GM23248 (cell line): ENCODE data around the gene NLRP9. TPM values are rescaled to one million over a fixed set of nuclear protein-coding genes. Genes with fewer than 3 reads are reported as not detected.

Experiments used
- DNase-seq: peaks from one replicate; pipeline ENCODE4 v3.0.0-alpha.2; 2015
- H2AFZ ChIP-seq: fragments of 200-600 bp; sonication (generic); 2 replicates; pipeline ENCODE4 v1.6.1; 2016; ENCODE audit warnings: antibody characterized with exemption
- H3F3A ChIP-seq: fragments of 200-600 bp; sonication (generic); 2 replicates; pipeline ENCODE4 v1.6.1; 2016; ENCODE audit warnings: mild to moderate bottlenecking, antibody characterized with exemption, mixed run types; ENCODE audit not compliant: insufficient read depth
- H3K27ac ChIP-seq: fragments of 200-600 bp; sonication (generic); 2 replicates; pipeline ENCODE4 v1.5.1; 2016; ENCODE audit warnings: mild to moderate bottlenecking
- H3K27me3 ChIP-seq: fragments of 200-600 bp; sonication (generic); replicated peaks from 2 replicates; pipeline ENCODE4 v1.6.1; 2016; ENCODE audit warnings: mild to moderate bottlenecking; ENCODE audit not compliant: insufficient read depth
- H3K36me3 ChIP-seq: fragments of 200-600 bp; sonication (generic); 2 replicates; pipeline ENCODE4 v1.6.1; 2016; ENCODE audit warnings: low read depth, mild to moderate bottlenecking
- H3K4me1 ChIP-seq: fragments of 200-600 bp; sonication (generic); 2 replicates; pipeline ENCODE4 v1.6.1; 2016; ENCODE audit warnings: mild to moderate bottlenecking; ENCODE audit not compliant: insufficient read depth
- H3K4me2 ChIP-seq: fragments of 200-600 bp; sonication (generic); one replicate; pipeline ENCODE4 v1.6.1; 2016; ENCODE audit warnings: mild to moderate bottlenecking; ENCODE audit not compliant: unreplicated experiment
- H3K4me3 ChIP-seq: fragments of 200-600 bp; sonication (generic); 2 replicates; pipeline ENCODE4 v1.5.1; 2016; ENCODE audit warnings: mild to moderate bottlenecking
- H3K79me2 ChIP-seq: fragments of 200-600 bp; sonication (generic); 2 replicates; pipeline ENCODE4 v1.6.1; 2016; ENCODE audit warnings: mild to moderate bottlenecking; ENCODE audit not compliant: insufficient read depth
- H3K9ac ChIP-seq: fragments of 200-600 bp; sonication (generic); 2 replicates; pipeline ENCODE4 v1.6.1; 2016; ENCODE audit warnings: mild to moderate bottlenecking
- H3K9me2 ChIP-seq: fragments of 200-600 bp; sonication (generic); 2 replicates; pipeline ENCODE4 v1.6.1; 2016; ENCODE audit warnings: mixed run types, mild to moderate bottlenecking, moderate library complexity; ENCODE audit not compliant: insufficient read depth
- H3K9me3 ChIP-seq: fragments of 200-600 bp; sonication (generic); one replicate; pipeline ENCODE4 v1.6.1; 2017; ENCODE audit warnings: low read depth
- H4K20me1 ChIP-seq: fragments of 200-600 bp; sonication (generic); 2 replicates; pipeline ENCODE4 v1.6.0; 2016; ENCODE audit not compliant: insufficient read depth
- EZH2 ChIP-seq: fragments of 200-600 bp; sonication (generic); IDR thresholded peaks from 2 replicates; pipeline ENCODE4 v1.6.1; 2018; ENCODE audit warnings: antibody characterized with exemption, mild to moderate bottlenecking; ENCODE audit not compliant: insufficient read depth, poor library complexity, severe bottlenecking
- EZH2phosphoT487 ChIP-seq: fragments of 200-600 bp; sonication (generic); IDR thresholded peaks from 2 replicates; pipeline ENCODE4 v1.6.1; 2018; ENCODE audit warnings: antibody characterized with exemption, moderate library complexity, mild to moderate bottlenecking, low read depth; ENCODE audit not compliant: insufficient read depth
- WGBS, 2 experiments: methylation state at CpG; one replicate each; pipeline ENCODE4 v1.1.6; 2015 to 2017; ENCODE audit warnings: low lambda C conversion rate in 2 of 2, low coverage in 1 of 2; ENCODE audit errors: missing lambda C conversion rate in 2 of 2; 5-methylcytosine and 5-hydroxymethylcytosine counted together
- in situ Hi-C: fragments of 300-500 bp; cut with MboI; formaldehyde crosslinking; loops from 2 replicates; pipeline ENCODE4 v1.15.0; 2020
- polyA plus RNA-seq: library from polyadenylated mRNA; unstranded; fragments of >200 nt; fragmentation: Nextera tagmentation; extraction: Ambion mirVana; gene quantifications from 2 replicates; pipeline ENCODE4 v1.2.1, GENCODE V29; 2016
- small RNA-seq: library from RNA; depleted of rRNA; stranded (forward); fragments of <200 nt; gene quantifications from one replicate; pipeline ENCODE3, GENCODE V24; 2014; ENCODE audit warnings: low read depth, low replicate concordance
- total RNA-seq: library from RNA; depleted of rRNA; stranded (reverse); fragments of >200 nt; shearing (Covaris generic); gene quantifications from 2 replicates; pipeline ENCODE4 v1.2.3, GENCODE V29; 2014; rRNA removed

The NLRP9 gene
- total and polyA plus RNA-seq, 2 experiments from 2014 or later = not detected

DNA sequence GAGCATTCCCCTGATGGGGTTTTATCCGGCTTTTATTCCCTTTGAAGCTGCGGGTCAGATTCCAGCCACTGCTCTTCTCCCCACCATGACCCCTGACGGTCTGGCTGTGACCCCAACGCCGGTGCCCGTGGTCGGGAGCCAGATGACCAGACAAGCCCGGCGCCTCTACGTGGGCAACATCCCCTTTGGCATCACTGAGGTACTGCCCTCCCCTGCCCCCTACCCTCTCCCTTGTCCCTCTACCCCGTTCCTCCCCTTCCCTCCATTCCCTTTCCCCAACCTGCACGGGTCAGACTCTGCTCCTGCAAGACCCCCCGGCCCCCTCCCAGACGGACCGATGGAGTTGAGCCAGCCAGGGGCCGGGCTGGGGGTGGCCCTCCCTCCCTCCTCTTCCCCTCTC lies 77.2 kb downstream of the NLRP9 start:
- no peaks in the 10 kb centered on the region for H3K27me3 ChIP-seq

DNA sequence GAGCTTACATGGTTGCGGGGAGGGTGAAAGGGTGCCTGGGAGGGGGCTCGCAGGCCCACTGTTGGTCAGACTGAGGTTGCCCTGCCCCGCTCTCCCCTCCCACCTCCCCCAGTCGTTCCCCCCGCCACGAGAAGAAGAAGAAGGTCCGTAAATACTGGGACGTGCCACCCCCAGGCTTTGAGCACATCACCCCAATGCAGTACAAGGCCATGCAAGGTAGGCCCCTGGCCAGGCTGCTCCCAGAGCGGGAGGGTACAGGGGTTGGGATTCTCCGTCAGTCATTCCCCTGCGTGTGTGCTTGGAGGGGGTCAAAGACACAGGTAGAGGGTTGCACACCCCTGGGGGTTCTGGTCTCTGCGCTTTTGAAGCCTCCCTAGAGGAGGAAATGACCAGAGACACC lies 77.8 kb downstream of the NLRP9 start:
- H3K27ac ChIP-seq = no peak overlapping the region
- no peak overlapping the region for H3K4me2 ChIP-seq
- no peak overlapping the region for H2AFZ ChIP-seq
- no peak for TF ChIP-seq EZH2phosphoT487
- TF ChIP-seq EZH2 = no peak
- H3K79me2 ChIP-seq = peaks cover 97% of the 10 kb centered on the region
- H3K4me3 ChIP-seq = no peak overlapping the region
- WGBS, 2 experiments = 84 to 90% methylated on average over 5 to 12 of the region's 12 CpGs
- H3K36me3 ChIP-seq = peaks cover 24% of the 10 kb centered on the region; the same call in 1 of the 2 replicates
- no peak overlapping the region for H3K9ac ChIP-seq
- in situ Hi-C loops = loop anchor here (25.0 kb wide), 1 partner anchor 1198 kb away; the partner anchor contains the start of genes CDC42EP5 and LENG9
- peaks cover 24% of the 10 kb centered on the region for H3K4me1 ChIP-seq
- H3K9me3 ChIP-seq = no peaks in the 10 kb centered on the region
- no peak for DNase-seq
- H3F3A ChIP-seq = peaks cover 8% of the 10 kb centered on the region
- peaks cover 37% of the 10 kb centered on the region; the same call in 1 of the 2 replicates for H4K20me1 ChIP-seq
- H3K9me2 ChIP-seq = no peaks in the 10 kb centered on the region
- no peaks in the 10 kb centered on the region for H3K27me3 ChIP-seq

More for the DNA sequence above, 77.2 kb downstream of the NLRP9 start:
- Histone ChIP-seq H4K20me1 (peaks cover 32% of the 10 kb centered on the region; the same call in 1 of the 2 replicates), H3K4me2 (no peak overlapping the region), H3K36me3 (peaks cover 24% of the 10 kb centered on the region; the same call in 1 of the 2 replicates), H3K27ac (no peak overlapping the region), H3F3A (peaks cover 8% of the 10 kb centered on the region), H2AFZ (no peak overlapping the region), H3K79me2 (peaks cover 97% of the 10 kb centered on the region), H3K4me3 (no peak overlapping the region), H3K9me3 (no peaks in the 10 kb centered on the region), H3K9me2 (no peaks in the 10 kb centered on the region), H3K4me1 (peaks cover 24% of the 10 kb centered on the region), H3K9ac (no peak overlapping the region)
- TF ChIP-seq EZH2 = no peak
- no peak for TF ChIP-seq EZH2phosphoT487
- in situ Hi-C loops = loop anchor here (25.0 kb wide), 1 partner anchor 1199 kb away; the partner anchor contains the start of genes CDC42EP5 and LENG9
- no peak for DNase-seq
- 74 to 84% methylated on average over 5 to 16 of the region's 16 CpGs for WGBS, 2 experiments

DNA sequence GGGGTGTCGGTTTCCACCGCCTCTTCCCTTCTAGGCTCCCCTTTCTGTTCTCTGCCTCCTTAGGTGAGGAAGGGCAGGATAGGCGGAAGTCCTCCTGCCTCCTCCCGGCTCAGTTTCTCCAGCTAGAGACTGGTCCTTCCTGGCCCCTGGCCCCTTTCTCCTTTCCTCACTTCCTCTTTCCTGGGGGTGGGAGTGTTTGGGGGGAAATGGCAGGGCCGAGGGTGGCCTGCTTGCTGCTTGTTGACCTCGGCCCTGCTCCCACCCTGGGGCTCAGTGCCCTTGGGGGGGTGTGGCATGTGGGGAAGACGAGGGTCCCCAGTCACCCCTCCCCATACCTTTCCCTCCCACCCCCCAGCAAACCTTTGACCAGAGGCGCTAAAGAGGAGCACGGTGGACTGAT lies 78.4 kb downstream of the NLRP9 start:
- Histone ChIP-seq H3K27ac (no peak overlapping the region), H2AFZ (no peak overlapping the region), H4K20me1 (peaks cover 37% of the 10 kb centered on the region; the same call in 1 of the 2 replicates), H3K79me2 (peaks cover 99% of the 10 kb centered on the region), H3K27me3 (no peaks in the 10 kb centered on the region), H3K9me2 (no peaks in the 10 kb centered on the region), H3K9ac (no peak overlapping the region), H3K9me3 (no peaks in the 10 kb centered on the region), H3K4me2 (no peak overlapping the region), H3K36me3 (peaks cover 24% of the 10 kb centered on the region; the same call in 1 of the 2 replicates), H3F3A (peaks cover 8% of the 10 kb centered on the region), H3K4me1 (peaks cover 24% of the 10 kb centered on the region), H3K4me3 (no peak overlapping the region)
- no peak for TF ChIP-seq EZH2phosphoT487
- TF ChIP-seq EZH2 = no peak
- no peak for DNase-seq
- in situ Hi-C loops = loop anchor here (25.0 kb wide), 1 partner anchor 1198 kb away; the partner anchor contains the start of genes CDC42EP5 and LENG9
- WGBS, 2 experiments = 85 to 88% methylated on average over 5 to 9 of the region's 9 CpGs

DNA sequence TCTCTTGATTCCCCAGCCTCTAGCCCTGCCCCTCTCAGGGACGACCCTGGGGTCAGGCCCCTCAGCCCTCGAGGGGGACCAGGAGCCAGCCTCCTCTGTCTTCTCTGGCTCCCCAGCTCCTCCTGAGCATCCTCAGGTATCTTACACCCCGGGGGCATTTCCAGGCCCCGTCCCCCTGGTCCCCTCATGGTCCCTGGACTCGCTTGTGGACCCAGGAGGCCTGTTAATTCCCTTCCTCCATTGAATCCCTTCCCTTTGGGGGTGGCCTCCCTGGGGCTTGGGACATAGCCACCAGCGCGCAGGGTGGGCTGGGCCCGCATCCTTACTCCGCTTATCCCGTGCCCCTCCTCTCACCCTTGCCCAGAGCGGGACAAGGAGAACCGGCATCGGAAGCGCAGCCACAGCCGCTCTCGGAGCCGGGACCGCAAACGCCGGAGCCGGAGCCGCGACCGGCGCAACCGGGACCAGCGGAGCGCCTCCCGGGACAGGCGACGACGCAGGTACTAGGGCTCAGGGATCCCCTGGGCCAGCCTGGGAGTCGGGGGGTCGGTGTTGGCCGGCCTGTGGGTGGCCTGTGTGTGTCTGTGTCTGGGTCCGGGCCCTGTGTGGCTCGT lies 79.2 kb downstream of the NLRP9 start:
- Histone ChIP-seq H3K9ac (peak overlapping the region; percentile 98), H3K9me2 (no peaks in the 10 kb centered on the region), H3K4me3 (peak overlapping the region; percentile 98), H3K36me3 (peaks cover 24% of the 10 kb centered on the region; the same call in 1 of the 2 replicates), H3K27ac (no peak overlapping the region), H3F3A (peaks cover 8% of the 10 kb centered on the region), H3K79me2 (peaks cover 90% of the 10 kb centered on the region), H3K4me1 (peaks cover 24% of the 10 kb centered on the region), H3K27me3 (no peaks in the 10 kb centered on the region), H4K20me1 (peaks cover 37% of the 10 kb centered on the region; the same call in 1 of the 2 replicates), H3K4me2 (no peak overlapping the region), H3K9me3 (no peaks in the 10 kb centered on the region), H2AFZ (no peak overlapping the region)
- 90 to 94% methylated on average over 34 to 36 of the region's 37 CpGs for WGBS, 2 experiments
- TF ChIP-seq EZH2phosphoT487 (no peak), EZH2 (no peak)
- in situ Hi-C loops = loop anchor here (25.0 kb wide), 1 partner anchor 1197 kb away; the partner anchor contains the start of genes CDC42EP5 and LENG9
- no peak for DNase-seq

Small RNA genes within 50 kb of the gene (small RNA-seq; reads per million reads assigned to genes)
- not detected for gene AC010525.2

Other genes starting within 250 kb of the NLRP9 start
- gene SSC5D, start 250.0 kb downstream of the NLRP9 start, total RNA-seq = 12.6 and 14.4 TPM in 2 replicates
- 9.8 and 10.0 TPM in 2 replicates for gene SSC5D, start 250.0 kb downstream of the NLRP9 start, polyA plus RNA-seq
- gene SBK2, start 201.3 kb downstream of the NLRP9 start, total RNA-seq = not detected in 2 replicates
- not detected in 2 replicates for gene SBK2, start 201.3 kb downstream of the NLRP9 start, polyA plus RNA-seq
- not detected in 2 replicates for gene SBK3, start 192.9 kb downstream of the NLRP9 start, total RNA-seq
- not detected in 2 replicates for gene SBK3, start 192.9 kb downstream of the NLRP9 start, polyA plus RNA-seq
- gene ZNF579, start 157.6 kb downstream of the NLRP9 start, total RNA-seq = 7.1 and 7.9 TPM in 2 replicates
- 1.7 and 1.8 TPM in 2 replicates for gene ZNF579, start 157.6 kb downstream of the NLRP9 start, polyA plus RNA-seq
- gene FIZ1, start 138.9 kb downstream of the NLRP9 start, total RNA-seq = 3.4 and 5.6 TPM in 2 replicates
- 2.3 TPM in 2 replicates for gene FIZ1, start 138.9 kb downstream of the NLRP9 start, polyA plus RNA-seq
- gene ZNF524, start 138.1 kb downstream of the NLRP9 start, total RNA-seq = 9.9 and 17.8 TPM in 2 replicates
- gene ZNF524, start 138.1 kb downstream of the NLRP9 start, polyA plus RNA-seq = 16.2 and 18.2 TPM in 2 replicates
- 1.3 and 1.5 TPM in 2 replicates for gene ZNF865, start 132.8 kb downstream of the NLRP9 start, total RNA-seq
- 0.21 and 0.51 TPM in 2 replicates for gene ZNF865, start 132.8 kb downstream of the NLRP9 start, polyA plus RNA-seq
- gene ZNF784, start 113.8 kb downstream of the NLRP9 start, total RNA-seq = 3.0 and 4.2 TPM in 2 replicates
- gene ZNF784, start 113.8 kb downstream of the NLRP9 start, polyA plus RNA-seq = 1.2 and 1.3 TPM in 2 replicates
- 7.0 and 11.7 TPM in 2 replicates for gene ZNF580, start 97.4 kb downstream of the NLRP9 start, total RNA-seq
- gene ZNF580, start 97.4 kb downstream of the NLRP9 start, polyA plus RNA-seq = 43.1 and 44.0 TPM in 2 replicates
- gene ZNF581, start 94.8 kb downstream of the NLRP9 start, total RNA-seq = 8.5 and 12.1 TPM in 2 replicates
- gene ZNF581, start 94.8 kb downstream of the NLRP9 start, polyA plus RNA-seq = 17.6 and 20.6 TPM in 2 replicates
- gene CCDC106, start 90.2 kb downstream of the NLRP9 start, total RNA-seq = 11.3 and 12.0 TPM in 2 replicates
- 15.2 and 15.3 TPM in 2 replicates for gene CCDC106, start 90.2 kb downstream of the NLRP9 start, polyA plus RNA-seq
- 128 and 150 TPM in 2 replicates for gene U2AF2, start 83.4 kb downstream of the NLRP9 start, total RNA-seq
- gene U2AF2, start 83.4 kb downstream of the NLRP9 start, polyA plus RNA-seq = 19.3 and 22.4 TPM in 2 replicates
- gene EPN1, start 63.2 kb downstream of the NLRP9 start, total RNA-seq = 82.2 and 103 TPM in 2 replicates
- gene EPN1, start 63.2 kb downstream of the NLRP9 start, polyA plus RNA-seq = 48.8 and 53.1 TPM in 2 replicates
- not detected in 2 replicates for gene RFPL4A, start 20.7 kb upstream of the NLRP9 start, total RNA-seq
- not detected in 2 replicates for gene RFPL4A, start 20.7 kb upstream of the NLRP9 start, polyA plus RNA-seq
- gene RFPL4AL1, start 30.7 kb upstream of the NLRP9 start, total RNA-seq = not detected in 2 replicates
- not detected in 2 replicates for gene RFPL4AL1, start 30.7 kb upstream of the NLRP9 start, polyA plus RNA-seq
- not detected in 2 replicates for gene NLRP11, start 93.6 kb upstream of the NLRP9 start, total RNA-seq
- gene NLRP11, start 93.6 kb upstream of the NLRP9 start, polyA plus RNA-seq = not detected in 2 replicates
- not detected in 2 replicates for gene NLRP4, start 98.1 kb upstream of the NLRP9 start, total RNA-seq
- gene NLRP4, start 98.1 kb upstream of the NLRP9 start, polyA plus RNA-seq = not detected in 2 replicates
- gene NLRP13, start 193.9 kb upstream of the NLRP9 start, total RNA-seq = not detected in 2 replicates
- not detected in 2 replicates for gene NLRP13, start 193.9 kb upstream of the NLRP9 start, polyA plus RNA-seq
- not detected in 2 replicates for gene NLRP8, start 209.4 kb upstream of the NLRP9 start, total RNA-seq
- not detected in 2 replicates for gene NLRP8, start 209.4 kb upstream of the NLRP9 start, polyA plus RNA-seq
- not detected in 2 replicates for gene NLRP5, start 248.4 kb upstream of the NLRP9 start, total RNA-seq
- not detected in 2 replicates for gene NLRP5, start 248.4 kb upstream of the NLRP9 start, polyA plus RNA-seq